GM12873 (cell line): Measurements from ENCODE around the gene ZBTB38.

Experiments used
- CTCF ChIP-seq: IDR thresholded peaks from 2 replicates; pipeline ENCODE4 v1.5.1; 2012; ENCODE audit warnings: low read depth, mild to moderate bottlenecking, moderate library complexity, low read length, control low read depth; ENCODE audit not compliant: insufficient read depth; ENCODE audit errors: missing control alignments

Gene ZBTB38

GRCh38 chr3:141388395-141388794 lies 20.1 kb downstream of the ZBTB38 start:
- no peak for TF ChIP-seq CTCF

- no peak for TF ChIP-seq CTCF
Observed at GRCh38 chr3:141388823-141389621, 20.7 kb downstream of the ZBTB38 start.

- no peak for TF ChIP-seq CTCF
Observed at GRCh38 chr3:141389703-141390102, 21.4 kb downstream of the ZBTB38 start.

GRCh38 chr3:141390747-141391146 lies 22.4 kb downstream of the ZBTB38 start:
- TF ChIP-seq CTCF: no peak

GRCh38 chr3:141391298-141391990 lies 23.1 kb downstream of the ZBTB38 start:
- no peak for TF ChIP-seq CTCF

GRCh38 chr3:141391991-141392316 lies 23.6 kb downstream of the ZBTB38 start:
- no peak for TF ChIP-seq CTCF

- TF ChIP-seq CTCF: no peak
Observed at GRCh38 chr3:141392416-141392815, 24.1 kb downstream of the ZBTB38 start.
